RWPE2 (cell line): Measurements from ENCODE around the gene RBBP8NL.

Experiments
- ATAC-seq: fragments of 200-7000 bp; cut with Tn5 transposase; 3 replicates; pipeline ENCODE4 v1.9.1; 2021; ENCODE audit warnings: low read depth
- DNase-seq: peaks from one replicate; pipeline ENCODE4 v3.0.0-alpha.2; 2020; ENCODE audit warnings: low spot score
- H3K27ac ChIP-seq: fragments of 450-650 bp; 2 replicates; pipeline ENCODE4 v1.5.1; 2017; ENCODE audit warnings: mild to moderate bottlenecking; ENCODE audit not compliant: poor library complexity, severe bottlenecking
- H3K27me3 ChIP-seq: fragments of 250-450 bp; sonication (Bioruptor Pico); 2 replicates; pipeline ENCODE4 v1.5.1; 2021; ENCODE audit warnings: mild to moderate bottlenecking, moderate library complexity; ENCODE audit not compliant: insufficient read depth, poor library complexity, severe bottlenecking
- H3K36me3 ChIP-seq: fragments of 250-450 bp; sonication (Bioruptor Pico); 2 replicates; pipeline ENCODE4 v1.5.1; 2020; ENCODE audit warnings: low read depth, mild to moderate bottlenecking, moderate library complexity
- H3K4me1 ChIP-seq: fragments of 250-450 bp; sonication (Bioruptor Pico); 2 replicates; pipeline ENCODE4 v1.5.1; 2021; ENCODE audit warnings: mild to moderate bottlenecking, moderate library complexity; ENCODE audit not compliant: insufficient read depth, poor library complexity, severe bottlenecking
- H3K4me3 ChIP-seq: fragments of 250-450 bp; sonication (Bioruptor Pico); 2 replicates; pipeline ENCODE4 v1.5.1; 2021; ENCODE audit warnings: mild to moderate bottlenecking, moderate library complexity; ENCODE audit not compliant: severe bottlenecking
- H3K9me3 ChIP-seq: fragments of 250-450 bp; sonication (Bioruptor Pico); 2 replicates; pipeline ENCODE4 v1.5.1; 2021; ENCODE audit warnings: mild to moderate bottlenecking, moderate library complexity; ENCODE audit not compliant: severe bottlenecking
- TF ChIP-seq, protein P1 (sequence below): fragments of 450-650 bp; IDR thresholded peaks from one replicate; pipeline ENCODE4 v1.5.1; 2017; ENCODE audit warnings: mild to moderate bottlenecking, moderate library complexity; ENCODE audit not compliant: poor library complexity, severe bottlenecking

The RBBP8NL gene

GRCh38 chr20:62366370-62367135 lies 60.8 kb downstream of the RBBP8NL start:
- Histone ChIP-seq H3K4me3 (peak overlapping the region; percentile 98), H3K27ac (peak overlapping the region; percentile 99), H3K9me3 (no peaks in the 10 kb centered on the region), H3K36me3 (peaks cover 45% of the 10 kb centered on the region), H3K4me1 (peaks cover 70% of the 10 kb centered on the region), H3K27me3 (no peaks in the 10 kb centered on the region)
- ATAC-seq (peak; percentile 8), DNase-seq (peak; percentile 95)
- TF ChIP-seq, protein P1, sequence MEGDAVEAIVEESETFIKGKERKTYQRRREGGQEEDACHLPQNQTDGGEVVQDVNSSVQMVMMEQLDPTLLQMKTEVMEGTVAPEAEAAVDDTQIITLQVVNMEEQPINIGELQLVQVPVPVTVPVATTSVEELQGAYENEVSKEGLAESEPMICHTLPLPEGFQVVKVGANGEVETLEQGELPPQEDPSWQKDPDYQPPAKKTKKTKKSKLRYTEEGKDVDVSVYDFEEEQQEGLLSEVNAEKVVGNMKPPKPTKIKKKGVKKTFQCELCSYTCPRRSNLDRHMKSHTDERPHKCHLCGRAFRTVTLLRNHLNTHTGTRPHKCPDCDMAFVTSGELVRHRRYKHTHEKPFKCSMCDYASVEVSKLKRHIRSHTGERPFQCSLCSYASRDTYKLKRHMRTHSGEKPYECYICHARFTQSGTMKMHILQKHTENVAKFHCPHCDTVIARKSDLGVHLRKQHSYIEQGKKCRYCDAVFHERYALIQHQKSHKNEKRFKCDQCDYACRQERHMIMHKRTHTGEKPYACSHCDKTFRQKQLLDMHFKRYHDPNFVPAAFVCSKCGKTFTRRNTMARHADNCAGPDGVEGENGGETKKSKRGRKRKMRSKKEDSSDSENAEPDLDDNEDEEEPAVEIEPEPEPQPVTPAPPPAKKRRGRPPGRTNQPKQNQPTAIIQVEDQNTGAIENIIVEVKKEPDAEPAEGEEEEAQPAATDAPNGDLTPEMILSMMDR, result no peak

GRCh38 chr20:62365814-62366369 lies 61.4 kb downstream of the RBBP8NL start:
- Histone ChIP-seq H3K36me3 (peaks cover 52% of the 10 kb centered on the region), H3K27me3 (no peaks in the 10 kb centered on the region), H3K4me1 (peaks cover 76% of the 10 kb centered on the region), H3K4me3 (peak overlapping the region; percentile 98), H3K9me3 (no peaks in the 10 kb centered on the region), H3K27ac (peak overlapping the region; percentile 99)
- TF ChIP-seq, protein P1, result no peak
- DNase-seq (peak; percentile 100), ATAC-seq (peak; percentile 54)

DNA sequence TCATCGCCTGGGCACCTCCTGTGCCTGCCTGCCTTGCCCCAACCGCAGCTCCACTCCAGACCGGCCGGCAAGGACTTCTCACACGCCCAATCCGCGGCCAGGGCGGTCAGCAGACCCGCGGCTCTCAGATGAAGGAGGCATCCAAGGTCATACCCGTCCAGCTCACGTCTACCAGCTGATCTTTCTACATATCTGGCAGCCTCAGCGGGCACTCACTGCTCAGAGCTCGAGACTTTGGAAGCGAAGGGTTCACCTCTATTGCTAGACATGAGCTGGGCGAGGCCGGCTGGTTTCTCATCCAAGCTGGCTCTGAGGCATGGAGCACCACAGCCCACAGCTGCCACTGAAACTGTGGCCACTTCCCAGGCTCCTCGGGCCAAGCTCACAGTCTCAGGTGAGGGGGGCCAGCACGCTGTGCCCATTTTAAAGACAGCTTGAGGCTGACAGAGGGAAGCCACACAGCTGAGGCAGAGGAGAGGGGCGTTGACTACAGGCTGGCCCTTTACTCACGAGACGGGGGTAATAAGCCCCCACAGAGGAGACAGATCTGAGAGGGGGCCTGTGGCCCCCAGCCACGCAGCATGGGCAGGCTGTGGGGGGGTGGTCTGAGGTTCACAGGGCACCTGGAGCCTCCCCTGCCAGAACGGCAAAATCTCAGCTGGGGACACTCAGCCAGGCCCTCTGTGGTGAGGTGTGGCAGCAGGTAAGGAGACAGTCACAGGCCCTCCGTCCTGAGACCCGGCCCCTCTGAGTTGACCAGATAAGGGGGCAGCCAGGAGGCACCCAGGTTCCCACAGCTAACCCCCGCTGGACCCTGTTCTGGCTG lies 62.2 kb downstream of the RBBP8NL start:
- DNase-seq (peak; percentile 86), ATAC-seq (no peak)
- Histone ChIP-seq H3K9me3 (no peaks in the 10 kb centered on the region), H3K27ac (peak overlapping the region; percentile 99), H3K27me3 (no peaks in the 10 kb centered on the region), H3K4me1 (peaks cover 72% of the 10 kb centered on the region), H3K4me3 (peak overlapping the region; percentile 98), H3K36me3 (peaks cover 54% of the 10 kb centered on the region)
- TF ChIP-seq, protein P1, result no peak

DNA sequence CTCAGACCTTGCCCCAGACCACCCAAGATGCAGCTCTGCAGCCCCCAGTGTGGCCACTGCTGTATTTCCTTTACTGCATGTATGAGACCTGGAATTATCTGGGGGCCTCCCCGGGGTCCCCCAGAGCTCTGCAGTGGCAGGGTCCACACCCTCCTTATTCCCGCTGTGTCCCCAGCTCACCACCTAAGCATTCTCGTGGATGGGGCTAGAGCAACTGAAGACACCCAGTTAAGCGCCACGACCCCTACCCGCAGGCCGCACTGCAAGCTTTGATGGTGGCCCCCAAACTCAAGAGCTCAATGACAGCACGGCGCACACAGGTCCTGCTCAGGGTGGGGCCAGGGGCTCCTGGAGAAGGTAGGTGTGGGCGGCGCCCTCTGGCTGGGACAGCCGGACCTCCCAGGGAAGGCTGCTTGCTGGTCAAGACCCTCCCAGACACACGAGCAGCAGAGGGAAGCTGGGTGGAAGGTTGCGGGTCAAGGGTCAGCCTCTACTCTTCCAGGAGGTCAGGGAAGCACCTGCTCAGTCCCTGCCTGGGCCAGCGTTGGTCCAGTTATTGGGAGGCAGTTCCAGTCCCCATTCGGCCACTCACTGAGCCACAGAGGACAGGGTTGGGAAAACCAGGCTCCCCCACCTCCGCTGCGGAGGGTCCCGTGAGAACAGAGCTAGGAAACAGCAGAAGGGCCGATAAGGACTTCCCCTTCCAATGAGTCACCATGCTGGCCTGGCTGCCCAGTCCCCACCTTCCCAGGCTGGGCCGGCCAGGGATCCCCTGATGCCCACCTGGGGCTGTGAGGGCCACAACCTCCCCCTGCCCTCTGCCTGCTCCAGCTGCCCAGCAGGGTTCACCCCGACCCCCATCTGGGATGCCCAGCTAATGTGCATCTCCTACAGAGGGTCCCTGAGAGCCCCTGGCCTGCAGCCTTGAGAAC lies 63.2 kb downstream of the RBBP8NL start:
- Histone ChIP-seq H3K9me3 (no peaks in the 10 kb centered on the region), H3K27me3 (no peaks in the 10 kb centered on the region), H3K27ac (peak overlapping the region; percentile 99), H3K36me3 (peaks cover 54% of the 10 kb centered on the region), H3K4me3 (peak overlapping the region; percentile 98), H3K4me1 (peaks cover 71% of the 10 kb centered on the region)
- ATAC-seq (no peak), DNase-seq (peak; percentile 91)
- TF ChIP-seq, protein P1, result no peak
